Naive thymus-derived CD4-positive, alpha-beta T cell (primary cell): Measurements from ENCODE around the gene KCNAB1. TPM values are rescaled to one million over a fixed set of nuclear protein-coding genes. Genes with fewer than 3 reads are reported as not detected.

Experiments
- ATAC-seq: fragments of 150-1000 bp; cut with Tn5 transposase; 2 replicates; pipeline ENCODE4 v1.10.0; 2021; ENCODE audit warnings: mild to moderate bottlenecking, moderate library complexity
- CTCF ChIA-PET: fragments of 350-600 bp; sonication (Branson Sonifier 250); formaldehyde crosslinking; loops from one replicate; lab custom pipeline; 2021; ENCODE audit warnings: antibody characterized with exemption; lab: Charles Lee
- POLR2A ChIA-PET: fragments of 350-600 bp; sonication (Branson Sonifier 250); formaldehyde crosslinking; loops from one replicate; lab custom pipeline; 2021; ENCODE audit warnings: antibody characterized with exemption, inconsistent platforms; lab: Charles Lee
- DNase-seq, 9 donors: peaks; one replicate each; pipeline versions ENCODE4 v3.0.0 to v3.0.0-alpha.2; 2020 to 2022; ENCODE audit warnings: mixed read lengths in 1 of 9
- H3K27ac ChIP-seq: one replicate; pipeline ENCODE4 v1.7.0; 2013; ENCODE audit warnings: mild to moderate bottlenecking, low read depth, low read length, moderate library complexity
- H3K27me3 ChIP-seq, 2 donors: one replicate each; pipeline ENCODE4 v1.7.0; 2013; ENCODE audit warnings: low read length in 2 of 2, mild to moderate bottlenecking in 2 of 2, moderate library complexity in 2 of 2; ENCODE audit not compliant: control insufficient read depth in 2 of 2, insufficient read depth in 2 of 2
- H3K36me3 ChIP-seq, 3 experiments: 1 replicate in 2 of 3; 2 replicates in 1 of 3; pipeline ENCODE4 v1.7.0; 2013; ENCODE audit warnings: low read length in 3 of 3, mild to moderate bottlenecking in 3 of 3, moderate library complexity in 1 of 3; ENCODE audit not compliant: insufficient read depth in 3 of 3, control insufficient read depth in 2 of 3
- H3K4me1 ChIP-seq, 2 donors: one replicate each; pipeline ENCODE4 v1.7.0; 2013; ENCODE audit warnings: low read length in 2 of 2, mild to moderate bottlenecking in 2 of 2, moderate library complexity in 1 of 2; ENCODE audit not compliant: control insufficient read depth in 2 of 2, insufficient read depth in 2 of 2
- H3K4me3 ChIP-seq: 2 replicates; pipeline ENCODE4 v1.7.0; 2013; ENCODE audit warnings: mild to moderate bottlenecking, low read length
- H3K9me3 ChIP-seq, 3 experiments: 1 replicate in 2 of 3; 2 replicates in 1 of 3; pipeline ENCODE4 v1.7.0; 2013; ENCODE audit warnings: low read length in 3 of 3; ENCODE audit not compliant: control insufficient read depth in 2 of 3
- H3K27ac Mint-ChIP-seq, 9 donors: one replicate each; pipeline ENCODE4 v1.8.0; 2020 to 2022; ENCODE audit warnings: mixed read lengths in 9 of 9, mild to moderate bottlenecking in 8 of 9, moderate library complexity in 5 of 9, inconsistent platforms in 2 of 9
- H3K27me3 Mint-ChIP-seq, 5 donors: one replicate each; pipeline ENCODE4 v1.8.0; 2021 to 2022; ENCODE audit warnings: mixed read lengths in 5 of 5, mild to moderate bottlenecking in 1 of 5
- H3K36me3 Mint-ChIP-seq, 5 donors: one replicate each; pipeline ENCODE4 v1.8.0; 2020 to 2022; ENCODE audit warnings: mixed read lengths in 5 of 5, mild to moderate bottlenecking in 3 of 5, inconsistent platforms in 1 of 5
- H3K4me1 Mint-ChIP-seq, 7 donors: one replicate each; pipeline ENCODE4 v1.8.0; 2020 to 2022; ENCODE audit warnings: mixed read lengths in 7 of 7, mild to moderate bottlenecking in 3 of 7, inconsistent platforms in 1 of 7
- H3K4me3 Mint-ChIP-seq, 10 donors: one replicate each; pipeline ENCODE4 v1.8.0; 2020 to 2022; ENCODE audit warnings: mild to moderate bottlenecking in 10 of 10, mixed read lengths in 10 of 10, moderate library complexity in 6 of 10, inconsistent platforms in 2 of 10
- H3K9me3 Mint-ChIP-seq, 11 donors: one replicate each; pipeline ENCODE4 v1.8.0; 2020 to 2022; ENCODE audit warnings: mixed read lengths in 11 of 11, mild to moderate bottlenecking in 4 of 11, inconsistent platforms in 1 of 11, moderate library complexity in 1 of 11
- intact Hi-C, 2 donors: fragments of 100-400 bp; cut with micrococcal nuclease; formaldehyde crosslinking; loops; one replicate each; pipeline ENCODE4 v1.15.1; 2023
- polyA plus RNA-seq, 2 donors: library from polyadenylated mRNA; unstranded; fragments of 300-500 nt; fragmentation: Illumina TruSeq; gene quantifications; one replicate each; pipeline ENCODE4 v1.2.3, GENCODE V29; 2021
- total RNA-seq, 6 experiments: library from RNA in 5 of 6; stranded (reverse) in 5 of 6; gene quantifications; 1 replicate in 5 of 6; 2 replicates in 1 of 6; pipeline ENCODE4 v1.2.3 and lab custom pipeline; 2021 to 2026

KCNAB1 gene
- total and polyA plus RNA-seq, 7 experiments from 2014 or later = 0.09 to 0.17 TPM; not detected in 5

DNA sequence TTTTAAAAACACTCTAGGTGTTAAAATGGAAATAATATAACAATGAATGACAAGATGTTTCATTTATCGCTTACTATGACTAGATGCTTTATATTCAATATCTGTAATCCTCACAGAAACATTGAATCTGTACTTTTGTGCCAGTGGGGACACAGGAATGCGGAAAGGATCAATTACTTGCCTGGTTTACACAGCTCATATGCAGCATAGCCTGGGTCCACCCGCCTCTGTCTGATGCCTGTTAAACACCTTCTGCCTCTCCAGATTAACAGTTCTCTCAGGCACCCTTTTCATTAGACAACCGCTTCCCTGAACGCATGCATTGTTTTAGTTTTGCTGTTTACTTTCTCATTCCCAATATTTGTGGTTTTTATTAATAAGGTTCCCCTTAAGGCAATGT lies 12.9 kb upstream of the KCNAB1 start:
- Mint-ChIP-seq H3K27me3 (peaks cover 0 to 43% (median 13%) of the 10 kb centered on the region in 5 donors), H3K9me3 (no peaks in the 10 kb centered on the region), H3K27ac (no peak overlapping the region), H3K36me3 (no peaks in the 10 kb centered on the region), H3K4me1 (no peaks in the 10 kb centered on the region), H3K4me3 (no peak overlapping the region)
- no peak overlapping the region for H3K4me3 ChIP-seq
- ATAC-seq (no peak), DNase-seq (no peak)
- H3K9me3 ChIP-seq = no peaks in the 10 kb centered on the region
- intact Hi-C loops = no loop called here
- CTCF ChIA-PET = interaction anchor here (0.6 kb wide), 1 partner anchor 409 kb away, joined by 3 read pairs; no protein-coding TSS in a partner anchor
- no peaks in the 10 kb centered on the region for H3K4me1 ChIP-seq
- POLR2A ChIA-PET = no interaction called here
- H3K36me3 ChIP-seq = no peaks in the 10 kb centered on the region
- no peaks in the 10 kb centered on the region for H3K27me3 ChIP-seq
- no peak overlapping the region for H3K27ac ChIP-seq

DNA sequence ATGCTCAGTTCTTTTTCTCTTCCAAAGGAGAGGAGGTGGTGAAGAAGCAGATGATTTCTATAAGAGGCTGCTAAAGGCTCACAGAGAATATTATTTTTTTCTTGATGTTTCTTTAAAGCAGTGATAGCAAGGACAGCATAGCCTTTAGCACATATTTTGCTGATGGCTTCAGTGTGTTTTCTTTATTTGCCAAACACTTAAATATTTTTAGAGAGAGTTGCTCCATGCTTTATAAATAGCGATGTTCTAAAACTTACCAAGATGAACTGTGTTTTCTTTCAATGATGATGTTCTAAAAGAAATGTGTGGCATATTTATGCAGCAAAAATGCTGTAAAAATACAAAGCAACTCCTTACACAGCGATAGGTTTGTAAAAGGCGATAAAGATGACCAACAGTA lies 11.8 kb upstream of the KCNAB1 start:
- ChIA-PET POLR2A (no interaction called here), CTCF (no interaction called here)
- Mint-ChIP-seq H3K27ac (no peak overlapping the region), H3K27me3 (peaks cover 0 to 46% (median 15%) of the 10 kb centered on the region in 5 donors), H3K36me3 (no peaks in the 10 kb centered on the region), H3K9me3 (no peaks in the 10 kb centered on the region), H3K4me3 (no peak overlapping the region), H3K4me1 (no peaks in the 10 kb centered on the region)
- ATAC-seq (no peak), DNase-seq (no peak)
- H3K27me3 ChIP-seq = no peaks in the 10 kb centered on the region
- H3K27ac ChIP-seq = no peak overlapping the region
- intact Hi-C loops = no loop called here
- H3K4me3 ChIP-seq = no peak overlapping the region
- no peaks in the 10 kb centered on the region for H3K36me3 ChIP-seq
- no peaks in the 10 kb centered on the region for H3K9me3 ChIP-seq
- H3K4me1 ChIP-seq = no peaks in the 10 kb centered on the region

DNA sequence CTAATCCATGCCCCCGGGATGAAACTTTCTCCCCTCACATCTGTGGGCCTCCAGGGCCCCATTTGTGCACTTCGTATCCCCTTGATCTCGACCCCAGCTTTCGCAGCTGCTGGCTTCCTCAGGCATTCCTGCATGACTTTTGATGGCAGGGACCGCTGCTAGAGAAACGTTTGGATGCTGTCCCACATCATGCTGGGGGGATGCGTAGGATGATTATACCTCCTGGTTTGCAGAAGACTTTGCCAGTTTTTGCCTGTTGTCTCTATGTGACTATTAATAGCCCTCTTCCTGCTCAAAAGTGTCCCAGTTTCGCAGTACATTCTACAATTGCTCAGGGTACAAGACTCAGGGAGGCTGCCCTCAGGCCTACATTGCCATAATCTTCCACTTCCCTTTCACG lies 10.4 kb upstream of the KCNAB1 start:
- POLR2A ChIA-PET = no interaction called here
- Mint-ChIP-seq H3K27ac (no peak overlapping the region), H3K36me3 (no peaks in the 10 kb centered on the region), H3K27me3 (peaks cover 5 to 55% (median 23%) of the 10 kb centered on the region in 5 donors), H3K4me3 (no peak overlapping the region), H3K9me3 (no peaks in the 10 kb centered on the region), H3K4me1 (no peaks in the 10 kb centered on the region)
- CTCF ChIA-PET = no interaction called here
- Histone ChIP-seq H3K9me3 (no peaks in the 10 kb centered on the region), H3K4me1 (no peaks in the 10 kb centered on the region), H3K27me3 (no peaks in the 10 kb centered on the region), H3K4me3 (no peak overlapping the region), H3K36me3 (no peaks in the 10 kb centered on the region), H3K27ac (no peak overlapping the region)
- no peak for ATAC-seq
- no peak for DNase-seq
- intact Hi-C loops = no loop called here

DNA sequence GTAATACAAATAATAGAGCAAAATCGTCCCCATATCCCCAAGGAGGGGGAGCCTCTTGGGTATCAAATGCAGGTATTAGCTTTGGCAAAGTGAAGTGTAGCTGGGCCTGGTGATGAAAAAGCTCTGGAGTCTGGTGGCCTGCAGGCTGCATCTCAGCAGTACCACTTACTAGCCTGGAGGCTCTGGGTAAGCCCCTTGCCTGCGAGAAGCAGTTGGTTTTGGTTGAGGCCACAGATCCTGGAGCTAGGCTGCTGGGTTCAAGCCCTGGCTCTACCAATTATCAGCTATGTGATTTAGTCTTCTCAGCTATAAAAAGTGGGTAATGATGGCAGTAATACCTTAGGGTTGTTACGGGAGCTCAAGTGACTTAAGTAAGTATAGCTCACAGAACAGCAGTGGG lies 6.1 kb downstream of the KCNAB1 start:
- POLR2A ChIA-PET = no interaction called here
- no peak overlapping the region for H3K4me3 Mint-ChIP-seq
- Histone ChIP-seq H3K27ac (no peak overlapping the region), H3K4me3 (no peak overlapping the region), H3K27me3 (no peaks in the 10 kb centered on the region), H3K9me3 (no peaks in the 10 kb centered on the region), H3K36me3 (no peaks in the 10 kb centered on the region), H3K4me1 (no peaks in the 10 kb centered on the region)
- no peaks in the 10 kb centered on the region for H3K36me3 Mint-ChIP-seq
- H3K9me3 Mint-ChIP-seq = no peaks in the 10 kb centered on the region
- H3K27ac Mint-ChIP-seq = no peak overlapping the region
- no peaks in the 10 kb centered on the region for H3K4me1 Mint-ChIP-seq
- DNase-seq (no peak), ATAC-seq (no peak)
- intact Hi-C loops = no loop called here
- peaks cover 0 to 26% (median 4%) of the 10 kb centered on the region in 5 donors for H3K27me3 Mint-ChIP-seq
- CTCF ChIA-PET = no interaction called here

DNA sequence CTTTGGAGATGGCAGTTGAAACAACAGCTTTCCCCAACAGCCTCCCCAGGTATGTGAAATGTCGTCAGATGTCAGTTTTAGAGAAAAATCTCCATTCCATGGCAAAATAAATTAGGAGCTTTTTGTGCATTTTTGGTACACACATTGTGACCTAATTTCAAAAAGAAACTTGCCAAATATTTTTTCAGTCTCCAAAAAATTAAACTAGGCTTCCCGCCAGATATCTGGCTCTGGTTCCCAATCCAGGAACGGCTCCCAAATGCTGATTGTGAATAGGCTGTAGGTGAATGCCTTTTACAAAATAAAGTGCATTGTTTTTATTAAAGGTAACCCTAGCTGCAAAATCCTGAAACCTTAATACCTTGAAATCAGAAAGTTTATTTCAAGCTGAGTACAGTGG lies 10.9 kb downstream of the KCNAB1 start:
- ChIA-PET CTCF (no interaction called here), POLR2A (no interaction called here)
- H3K27me3 Mint-ChIP-seq = peaks cover 0 to 33% (median 16%) of the 10 kb centered on the region in 5 donors
- no peak for DNase-seq
- no peak overlapping the region for H3K27ac Mint-ChIP-seq
- Histone ChIP-seq H3K27me3 (no peaks in the 10 kb centered on the region), H3K36me3 (no peaks in the 10 kb centered on the region), H3K4me3 (no peak overlapping the region), H3K27ac (no peak overlapping the region), H3K9me3 (no peaks in the 10 kb centered on the region), H3K4me1 (no peaks in the 10 kb centered on the region)
- intact Hi-C loops = no loop called here
- no peaks in the 10 kb centered on the region for H3K36me3 Mint-ChIP-seq
- no peak overlapping the region for H3K4me3 Mint-ChIP-seq
- no peaks in the 10 kb centered on the region for H3K9me3 Mint-ChIP-seq
- H3K4me1 Mint-ChIP-seq = no peaks in the 10 kb centered on the region
- ATAC-seq = no peak

DNA sequence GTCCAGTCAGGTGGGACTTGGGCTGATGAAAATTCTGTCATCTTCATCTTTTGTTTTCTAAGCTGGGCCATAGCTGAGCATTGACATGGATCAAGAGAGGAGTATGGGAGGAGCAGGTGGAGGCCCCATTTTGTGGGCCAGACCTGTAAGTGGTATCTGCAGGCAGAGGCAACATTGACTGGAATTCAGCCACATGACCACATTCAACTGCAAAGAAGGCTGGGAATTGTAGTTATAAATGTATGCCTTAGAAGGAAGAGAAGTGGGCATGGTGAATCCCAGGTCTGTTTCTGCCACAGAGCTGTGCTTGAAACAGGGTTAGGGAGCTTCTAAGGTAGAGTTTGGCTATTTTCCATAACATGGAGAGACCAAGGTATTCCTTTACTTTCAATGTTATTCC lies 11.4 kb downstream of the KCNAB1 start:
- DNase-seq (no peak), ATAC-seq (no peak)
- Histone ChIP-seq H3K4me3 (no peak overlapping the region), H3K36me3 (no peaks in the 10 kb centered on the region), H3K27me3 (no peaks in the 10 kb centered on the region), H3K9me3 (no peaks in the 10 kb centered on the region), H3K4me1 (no peaks in the 10 kb centered on the region), H3K27ac (no peak overlapping the region)
- Mint-ChIP-seq H3K9me3 (no peaks in the 10 kb centered on the region), H3K4me3 (no peak overlapping the region), H3K27me3 (peaks cover 0 to 37% (median 18%) of the 10 kb centered on the region in 5 donors), H3K4me1 (no peaks in the 10 kb centered on the region), H3K27ac (no peak overlapping the region), H3K36me3 (no peaks in the 10 kb centered on the region)
- ChIA-PET CTCF (no interaction called here), POLR2A (no interaction called here)
- intact Hi-C loops = no loop called here

DNA sequence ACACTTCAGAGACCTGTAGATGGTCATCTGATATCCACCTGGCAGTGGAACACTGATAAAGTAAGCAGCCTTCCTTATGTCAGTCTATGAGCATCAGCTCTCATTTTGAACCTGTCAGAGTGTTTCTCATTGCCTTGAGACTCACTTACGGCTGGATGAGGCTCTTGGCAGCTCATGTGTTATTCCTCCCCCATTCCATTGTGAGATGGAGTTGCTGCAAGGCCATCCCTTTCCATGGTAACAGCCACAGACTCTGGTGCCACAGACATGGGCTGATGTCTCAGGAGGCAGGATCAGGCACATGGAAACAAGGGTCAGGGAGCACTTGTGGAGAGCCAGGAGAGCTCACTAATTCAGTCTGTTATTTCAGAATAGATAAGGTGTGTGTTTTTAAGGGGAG lies 11.9 kb downstream of the KCNAB1 start:
- Histone ChIP-seq H3K9me3 (no peaks in the 10 kb centered on the region), H3K36me3 (no peaks in the 10 kb centered on the region), H3K4me1 (no peaks in the 10 kb centered on the region), H3K27me3 (no peaks in the 10 kb centered on the region), H3K27ac (no peak overlapping the region), H3K4me3 (no peak overlapping the region)
- Mint-ChIP-seq H3K9me3 (no peaks in the 10 kb centered on the region), H3K4me3 (no peak overlapping the region), H3K27ac (no peak overlapping the region), H3K27me3 (peaks cover 0 to 41% (median 21%) of the 10 kb centered on the region in 5 donors), H3K4me1 (no peaks in the 10 kb centered on the region), H3K36me3 (no peaks in the 10 kb centered on the region)
- ChIA-PET POLR2A (no interaction called here), CTCF (no interaction called here)
- DNase-seq (no peak), ATAC-seq (no peak)
- intact Hi-C loops = no loop called here
